IPS-NIHi11 (cell line): ENCODE measurements around the gene KCNAB1.
"Not testable (repeated sequence)": the region's sequence is repeated elsewhere in the genome, so short reads cannot be mapped to it uniquely, and the experiment has no call there.

Experiments
- DNase-seq: peaks from one replicate; pipeline ENCODE4 v3.0.0; 2012; ENCODE audit warnings: mixed read lengths, low spot score

Gene KCNAB1

GRCh38 chr3:156176048-156176447 is 55.7 kb downstream of the KCNAB1 start:
- DNase-seq = no peak

GRCh38 chr3:156176629-156177210 is 56.3 kb downstream of the KCNAB1 start:
- DNase-seq = no peak

- no peak for DNase-seq
Measured at GRCh38 chr3:156180077-156180476, 59.7 kb downstream of the KCNAB1 start.

- no peak for DNase-seq
Measured at GRCh38 chr3:156181509-156181908, 61.1 kb downstream of the KCNAB1 start.

GRCh38 chr3:156183396-156183795 is 63.0 kb downstream of the KCNAB1 start:
- no peak for DNase-seq

GRCh38 chr3:156184156-156184555 is 63.8 kb downstream of the KCNAB1 start:
- no peak for DNase-seq

- no peak for DNase-seq
Measured at GRCh38 chr3:156187146-156187769, 66.9 kb downstream of the KCNAB1 start.

- DNase-seq = no peak
Measured at GRCh38 chr3:156188757-156189156, 68.4 kb downstream of the KCNAB1 start.

GRCh38 chr3:156189927-156190326 is 69.5 kb downstream of the KCNAB1 start:
- DNase-seq = no peak

GRCh38 chr3:156194945-156195344 is 74.6 kb downstream of the KCNAB1 start:
- DNase-seq = not testable (repeated sequence)

- not testable (repeated sequence) for DNase-seq
Measured at GRCh38 chr3:156197152-156197551, 76.8 kb downstream of the KCNAB1 start.

- DNase-seq = no peak
Measured at GRCh38 chr3:156201411-156202405, 81.3 kb downstream of the KCNAB1 start.

- DNase-seq = no peak
Measured at GRCh38 chr3:156206157-156206556, 85.8 kb downstream of the KCNAB1 start.

GRCh38 chr3:156207802-156208685 is 87.7 kb downstream of the KCNAB1 start:
- DNase-seq = no peak

GRCh38 chr3:156209631-156210335 is 89.4 kb downstream of the KCNAB1 start:
- DNase-seq = no peak

GRCh38 chr3:156211583-156211982 is 91.2 kb downstream of the KCNAB1 start:
- no peak for DNase-seq

GRCh38 chr3:156214676-156215075 is 94.3 kb downstream of the KCNAB1 start:
- DNase-seq = no peak

GRCh38 chr3:156215751-156216150 is 95.4 kb downstream of the KCNAB1 start:
- no peak for DNase-seq

GRCh38 chr3:156216216-156216615 is 95.8 kb downstream of the KCNAB1 start:
- no peak for DNase-seq

GRCh38 chr3:156216852-156217251 is 96.5 kb downstream of the KCNAB1 start:
- no peak for DNase-seq

- DNase-seq = no peak
Measured at GRCh38 chr3:156217674-156218352, 97.4 kb downstream of the KCNAB1 start.
